Activated CD4-positive, alpha-beta memory T cell treated with anti-CD3 and anti-CD28 coated beads for 36 hours (primary cell): Measurements from ENCODE around the gene CMBL. TPM values are rescaled to one million over a fixed set of nuclear protein-coding genes. Genes with fewer than 3 reads are reported as not detected.
"Not testable (repeated sequence)": the region's sequence is repeated elsewhere in the genome, so short reads cannot be mapped to it uniquely, and the experiment has no call there.

Experiments used
- CTCF ChIA-PET: fragments of 350-600 bp; sonication (Branson Sonifier 250); formaldehyde crosslinking; loops from one replicate; lab custom pipeline; 2021; ENCODE audit warnings: antibody characterized with exemption, inconsistent platforms; lab: Charles Lee
- POLR2A ChIA-PET: fragments of 350-600 bp; sonication (Branson Sonifier 250); formaldehyde crosslinking; loops from one replicate; lab custom pipeline; 2021; ENCODE audit warnings: antibody characterized with exemption; lab: Charles Lee
- DNase-seq: peaks from one replicate; pipeline ENCODE4 v3.0.0-alpha.2; 2020
- H3K27ac Mint-ChIP-seq: one replicate; pipeline ENCODE4 v1.8.0; 2021; ENCODE audit warnings: mixed read lengths
- H3K27me3 Mint-ChIP-seq: one replicate; pipeline ENCODE4 v1.8.0; 2021; ENCODE audit warnings: mixed read lengths
- H3K36me3 Mint-ChIP-seq: one replicate; pipeline ENCODE4 v1.8.0; 2021; ENCODE audit warnings: mixed read lengths
- H3K4me1 Mint-ChIP-seq: one replicate; pipeline ENCODE4 v1.8.0; 2021; ENCODE audit warnings: low read depth, mixed read lengths
- H3K4me3 Mint-ChIP-seq: one replicate; pipeline ENCODE4 v1.8.0; 2021; ENCODE audit warnings: mild to moderate bottlenecking, mixed read lengths
- H3K9me3 Mint-ChIP-seq: one replicate; pipeline ENCODE4 v1.8.0; 2021; ENCODE audit warnings: mixed read lengths
- intact Hi-C: fragments of 100-400 bp; cut with micrococcal nuclease; formaldehyde crosslinking; loops from one replicate; pipeline ENCODE4 v1.15.1; 2023
- total RNA-seq, 2 experiments: library from RNA; stranded (reverse); gene quantifications; one replicate each; pipeline ENCODE4 v1.2.3, GENCODE V29; 2021

Gene CMBL
- total RNA-seq, 2 experiments from 2014 or later = 1.2 to 1.3 TPM

DNA sequence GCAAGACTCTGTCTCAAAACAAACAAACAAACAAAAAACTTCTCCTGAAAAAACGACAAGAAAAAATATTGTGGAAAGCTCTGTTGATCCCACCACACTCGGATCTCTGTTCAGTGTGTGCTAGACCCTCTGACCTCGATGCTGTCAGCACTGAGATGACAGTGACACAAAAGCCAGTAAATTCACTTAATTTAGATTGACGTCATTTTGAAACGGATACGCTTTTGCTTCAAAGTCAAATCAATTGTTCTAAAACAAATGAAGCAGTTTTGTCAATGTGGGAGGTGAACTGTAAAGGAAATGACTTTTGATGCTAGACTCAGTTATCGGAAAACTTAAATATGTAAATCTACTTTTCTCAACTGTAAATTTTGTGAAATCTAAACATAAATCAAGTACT is 31.0 kb downstream of the CMBL start:
- H3K9me3 Mint-ChIP-seq = no peaks in the 10 kb centered on the region
- no peak for DNase-seq
- H3K4me1 Mint-ChIP-seq = peaks cover 14% of the 10 kb centered on the region
- no peak overlapping the region for H3K27ac Mint-ChIP-seq
- peaks cover 2% of the 10 kb centered on the region for H3K27me3 Mint-ChIP-seq
- ChIA-PET POLR2A (no interaction called here), CTCF (no interaction called here)
- intact Hi-C loops = no loop called here
- no peaks in the 10 kb centered on the region for H3K36me3 Mint-ChIP-seq
- H3K4me3 Mint-ChIP-seq = no peak overlapping the region

DNA sequence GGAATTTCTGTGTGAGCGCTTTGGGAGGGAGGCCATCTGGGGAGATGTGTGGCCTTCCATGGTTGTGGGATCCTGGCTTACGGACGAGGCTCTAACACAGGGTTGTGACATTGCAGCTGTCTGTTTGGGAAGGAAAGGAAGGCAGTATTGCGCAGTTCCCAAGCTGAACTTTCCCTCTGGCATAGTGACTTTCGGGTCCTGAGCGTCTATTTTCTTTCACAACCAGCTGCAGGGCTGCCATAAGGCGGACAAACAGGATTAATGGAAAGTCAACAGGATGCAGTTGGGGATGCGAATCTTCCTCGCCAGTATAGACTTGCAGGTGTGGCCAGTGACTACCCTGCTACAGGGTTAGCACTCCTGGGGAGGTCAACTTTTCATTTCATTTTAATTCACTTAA is 31.7 kb downstream of the CMBL start:
- no peaks in the 10 kb centered on the region for H3K36me3 Mint-ChIP-seq
- H3K27me3 Mint-ChIP-seq = peaks cover 3% of the 10 kb centered on the region
- H3K4me3 Mint-ChIP-seq = no peak overlapping the region
- DNase-seq = no peak
- no peaks in the 10 kb centered on the region for H3K9me3 Mint-ChIP-seq
- ChIA-PET CTCF (no interaction called here), POLR2A (interaction anchor here (0.6 kb wide), 1 partner anchor 140 kb away, joined by 6 read pairs; no protein-coding TSS in a partner anchor)
- no peak overlapping the region for H3K27ac Mint-ChIP-seq
- intact Hi-C loops = no loop called here
- H3K4me1 Mint-ChIP-seq = peaks cover 14% of the 10 kb centered on the region

DNA sequence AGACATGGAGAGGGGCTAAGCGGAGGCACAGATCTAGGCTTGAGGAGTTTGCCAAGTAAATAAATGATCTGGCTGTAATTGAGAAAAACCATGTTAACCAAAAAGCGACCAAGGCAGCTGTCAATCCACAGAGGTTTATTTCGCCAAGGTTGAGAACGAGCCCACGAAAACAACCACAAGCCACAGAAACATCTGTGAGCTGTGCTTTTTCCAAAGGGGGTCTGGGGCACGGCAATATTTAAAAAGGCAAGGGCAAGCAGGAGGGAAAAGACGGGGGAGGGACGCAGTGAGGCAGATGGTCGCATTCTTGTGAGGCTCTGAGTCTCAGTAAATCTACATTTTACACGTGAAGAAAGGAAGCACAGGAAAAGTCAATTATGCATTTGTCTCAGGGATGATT is 32.2 kb downstream of the CMBL start:
- CTCF ChIA-PET = no interaction called here
- no peak for DNase-seq
- Mint-ChIP-seq H3K27me3 (peaks cover 3% of the 10 kb centered on the region), H3K36me3 (no peaks in the 10 kb centered on the region), H3K4me3 (no peak overlapping the region), H3K4me1 (peaks cover 14% of the 10 kb centered on the region), H3K9me3 (no peaks in the 10 kb centered on the region), H3K27ac (no peak overlapping the region)
- POLR2A ChIA-PET = interaction anchor here (0.6 kb wide), 1 partner anchor 141 kb away, joined by 6 read pairs; no protein-coding TSS in a partner anchor
- intact Hi-C loops = no loop called here

DNA sequence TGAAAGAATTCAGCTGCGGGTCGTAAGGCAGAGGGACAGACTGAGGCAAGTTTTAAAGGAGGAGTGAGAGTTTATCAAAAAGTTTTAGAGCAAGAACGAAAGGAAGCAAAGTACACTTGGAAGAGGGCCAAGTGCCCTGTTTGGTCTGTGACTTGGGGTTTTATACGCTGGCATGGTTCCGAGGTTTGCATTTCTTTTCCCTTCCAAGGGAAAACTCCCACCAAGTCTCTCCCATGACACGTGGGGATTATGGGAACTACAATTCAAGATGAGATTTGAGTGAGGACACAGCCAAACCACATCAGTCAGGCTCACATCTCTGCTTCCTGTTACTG is 34.9 kb downstream of the CMBL start:
- CTCF ChIA-PET, H3K4me3 Mint-ChIP-seq, H3K36me3 Mint-ChIP-seq, H3K27ac Mint-ChIP-seq, intact Hi-C loops, H3K27me3 Mint-ChIP-seq, DNase-seq, H3K9me3 Mint-ChIP-seq, POLR2A ChIA-PET: not testable (repeated sequence)
- peaks cover 14% of the 10 kb centered on the region for H3K4me1 Mint-ChIP-seq

DNA sequence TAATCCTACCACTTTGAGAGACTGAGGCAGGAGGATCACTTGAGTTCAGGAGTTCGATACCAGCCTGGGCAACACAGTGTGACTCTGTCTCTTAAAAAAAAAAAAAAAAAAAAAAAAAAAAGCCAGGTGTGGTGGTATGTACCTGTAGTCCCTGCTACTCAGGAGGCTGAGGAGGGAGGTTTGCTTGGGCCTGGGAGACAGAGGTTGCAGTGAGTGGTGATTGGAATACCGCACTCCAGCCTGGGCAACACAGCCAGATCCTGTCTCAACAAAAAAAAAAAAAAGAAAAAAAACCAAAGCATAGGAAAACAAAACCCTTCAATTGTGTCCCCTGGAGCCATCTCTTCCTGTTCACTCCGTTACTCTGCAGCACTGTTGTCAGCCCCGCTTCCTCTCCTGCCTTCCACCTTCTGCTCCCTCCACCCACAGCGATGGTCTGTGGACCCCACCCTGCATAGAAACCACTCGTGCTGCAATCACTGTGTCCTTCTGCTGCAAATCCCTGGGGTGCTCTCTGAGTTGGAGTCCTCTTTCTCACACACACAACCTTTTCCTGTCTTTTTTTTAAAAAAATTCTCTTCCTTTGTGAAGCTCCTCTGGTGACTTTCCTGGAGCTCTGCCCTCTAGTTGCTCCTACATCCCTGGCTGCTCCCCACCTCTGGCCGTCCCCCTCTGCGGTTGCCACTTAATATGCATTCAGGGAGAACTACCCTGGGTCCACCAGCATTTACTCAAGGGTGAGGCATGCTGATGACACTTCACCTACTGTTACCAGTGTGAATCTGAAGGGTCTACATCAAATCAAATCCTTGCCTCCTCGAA is 35.4 kb downstream of the CMBL start:
- no peaks in the 10 kb centered on the region for H3K9me3 Mint-ChIP-seq
- intact Hi-C loops = no loop called here
- H3K36me3 Mint-ChIP-seq = no peaks in the 10 kb centered on the region
- H3K4me1 Mint-ChIP-seq = peaks cover 14% of the 10 kb centered on the region
- POLR2A ChIA-PET = no interaction called here
- no peak overlapping the region for H3K27ac Mint-ChIP-seq
- DNase-seq = no peak
- CTCF ChIA-PET = no interaction called here
- H3K27me3 Mint-ChIP-seq = peaks cover 3% of the 10 kb centered on the region
- no peak overlapping the region for H3K4me3 Mint-ChIP-seq

DNA sequence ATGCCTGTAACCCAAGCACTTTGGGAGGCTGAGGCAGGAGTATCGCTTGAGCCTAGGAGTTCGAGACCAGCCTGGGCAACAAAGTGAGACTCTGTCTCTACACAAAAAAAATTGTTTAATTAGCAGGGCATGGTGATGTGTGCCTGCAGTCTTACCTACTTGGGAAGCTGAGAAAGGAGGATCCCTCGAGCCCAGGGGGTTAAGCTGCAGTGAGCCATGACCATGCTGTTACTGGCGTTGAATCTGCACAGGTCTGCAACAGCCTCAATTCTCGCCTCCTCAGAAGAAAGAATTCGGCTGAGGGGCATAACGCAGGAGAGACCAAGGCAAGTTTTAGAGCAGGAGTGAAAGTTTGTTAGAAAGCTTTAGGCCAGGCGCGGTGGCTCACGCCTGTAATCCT is 39.6 kb downstream of the CMBL start:
- Mint-ChIP-seq H3K4me3 (no peak overlapping the region), H3K27me3 (peaks cover 3% of the 10 kb centered on the region), H3K27ac (no peak overlapping the region), H3K9me3 (no peaks in the 10 kb centered on the region), H3K4me1 (peaks cover 3% of the 10 kb centered on the region), H3K36me3 (peaks cover 25% of the 10 kb centered on the region)
- no peak for DNase-seq
- intact Hi-C loops = no loop called here
- POLR2A ChIA-PET = no interaction called here
- CTCF ChIA-PET = no interaction called here

DNA sequence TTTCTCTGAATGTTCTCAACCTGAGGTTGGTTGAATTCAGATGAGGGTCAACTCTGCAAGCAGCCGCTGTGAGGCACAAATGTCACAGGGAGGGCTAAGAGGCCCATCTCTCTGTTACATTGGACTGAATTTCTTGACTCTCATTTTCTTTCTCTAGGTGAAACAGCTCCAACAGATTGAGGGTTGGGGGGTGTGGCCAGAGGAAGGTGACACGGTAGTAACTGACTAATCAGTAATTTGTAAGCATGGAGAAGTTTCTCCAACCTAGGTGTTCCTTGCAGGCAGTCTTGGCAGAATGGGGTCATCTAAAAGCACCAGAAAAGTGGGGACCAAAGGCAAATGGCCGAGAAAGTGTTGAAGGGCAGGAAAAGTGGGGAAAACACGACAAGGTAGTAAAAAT is 40.9 kb downstream of the CMBL start:
- H3K27me3 Mint-ChIP-seq = peaks cover 1% of the 10 kb centered on the region
- no peak overlapping the region for H3K4me3 Mint-ChIP-seq
- CTCF ChIA-PET = interaction anchor here (1.4 kb wide), 1 partner anchor 17 kb away, joined by 4 read pairs; no protein-coding TSS in a partner anchor
- DNase-seq = no peak
- intact Hi-C loops = no loop called here
- H3K27ac Mint-ChIP-seq = no peak overlapping the region
- H3K9me3 Mint-ChIP-seq = no peaks in the 10 kb centered on the region
- no peaks in the 10 kb centered on the region for H3K4me1 Mint-ChIP-seq
- POLR2A ChIA-PET = no interaction called here
- H3K36me3 Mint-ChIP-seq = peaks cover 34% of the 10 kb centered on the region

DNA sequence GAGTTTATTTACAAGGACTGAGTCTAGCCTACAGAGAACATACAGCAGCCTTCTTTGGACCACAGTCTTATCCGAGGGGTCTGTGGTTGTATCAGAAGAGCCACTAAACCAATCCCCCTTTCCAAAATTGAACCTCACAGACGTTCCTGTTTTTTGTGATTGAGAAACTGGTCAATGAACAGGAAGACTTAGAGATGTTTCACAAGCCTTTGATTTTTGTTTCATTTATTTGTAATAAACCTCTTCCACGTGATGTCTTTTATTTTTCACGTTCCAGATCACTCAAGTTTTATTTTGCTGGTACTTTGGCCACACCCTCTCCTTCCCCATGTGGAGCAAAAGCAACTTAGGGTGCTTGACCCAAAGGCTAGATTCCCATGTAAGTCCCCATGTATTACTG is 41.6 kb downstream of the CMBL start:
- CTCF ChIA-PET = interaction anchor here (0.6 to 1.4 kb wide), 2 partner anchors 17 to 361 kb away, joined by 3 to 4 read pairs; no protein-coding TSS in a partner anchor
- Mint-ChIP-seq H3K9me3 (no peaks in the 10 kb centered on the region), H3K4me1 (no peaks in the 10 kb centered on the region), H3K4me3 (no peak overlapping the region), H3K27me3 (no peaks in the 10 kb centered on the region), H3K27ac (no peak overlapping the region), H3K36me3 (peaks cover 41% of the 10 kb centered on the region)
- POLR2A ChIA-PET = no interaction called here
- intact Hi-C loops = no loop called here
- no peak for DNase-seq

DNA sequence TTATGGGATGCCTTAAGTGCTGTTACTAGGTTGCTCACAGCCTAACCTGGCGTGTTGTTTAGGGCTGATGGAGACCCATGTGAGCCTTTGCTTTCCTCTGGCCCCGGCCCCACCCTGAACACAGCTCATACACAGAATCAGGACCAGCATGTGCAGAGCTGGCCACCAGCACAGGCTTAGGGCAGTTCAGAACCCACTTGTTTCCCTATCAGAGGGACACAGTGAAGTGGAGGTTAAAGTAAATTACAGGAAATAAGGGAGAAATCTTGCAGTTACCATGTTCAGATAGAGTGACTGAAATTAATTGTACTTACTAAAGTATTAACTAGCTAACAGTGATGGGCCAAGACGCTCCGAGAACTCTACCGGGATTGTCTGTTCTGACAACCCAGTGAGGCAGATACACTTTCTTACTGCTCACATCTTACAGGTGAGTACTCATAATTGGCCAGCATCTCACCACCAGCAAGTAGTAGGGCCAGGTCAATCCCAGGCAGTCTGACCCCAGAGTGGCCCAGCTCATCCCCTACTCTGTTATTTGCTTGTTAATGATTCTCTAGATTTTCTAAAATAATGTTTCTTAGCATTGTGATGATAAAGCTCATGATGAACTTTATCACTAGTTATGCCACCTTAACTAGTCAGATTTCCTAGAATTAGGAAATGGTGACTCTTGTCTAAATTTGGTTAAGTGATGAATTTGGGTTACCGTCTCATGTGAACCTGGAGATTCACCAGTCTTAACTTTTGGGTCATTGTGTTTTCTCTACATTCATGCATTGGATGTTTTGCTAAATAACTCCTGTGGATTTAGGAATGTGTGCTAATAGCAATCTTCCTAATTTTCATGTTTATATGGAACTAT is 42.2 kb downstream of the CMBL start:
- H3K27ac Mint-ChIP-seq = no peak overlapping the region
- intact Hi-C loops = no loop called here
- no peak overlapping the region for H3K4me3 Mint-ChIP-seq
- DNase-seq = no peak
- no peaks in the 10 kb centered on the region for H3K27me3 Mint-ChIP-seq
- no peaks in the 10 kb centered on the region for H3K4me1 Mint-ChIP-seq
- no peaks in the 10 kb centered on the region for H3K9me3 Mint-ChIP-seq
- peaks cover 45% of the 10 kb centered on the region for H3K36me3 Mint-ChIP-seq
- POLR2A ChIA-PET = interaction anchor here (0.7 kb wide), 1 partner anchor 153 kb away, joined by 3 read pairs; no protein-coding TSS in a partner anchor
- CTCF ChIA-PET = interaction anchor here (0.5 to 1.4 kb wide), 3 partner anchors 18 to 362 kb away, joined by 3 to 4 read pairs (median 3); no protein-coding TSS in a partner anchor

DNA sequence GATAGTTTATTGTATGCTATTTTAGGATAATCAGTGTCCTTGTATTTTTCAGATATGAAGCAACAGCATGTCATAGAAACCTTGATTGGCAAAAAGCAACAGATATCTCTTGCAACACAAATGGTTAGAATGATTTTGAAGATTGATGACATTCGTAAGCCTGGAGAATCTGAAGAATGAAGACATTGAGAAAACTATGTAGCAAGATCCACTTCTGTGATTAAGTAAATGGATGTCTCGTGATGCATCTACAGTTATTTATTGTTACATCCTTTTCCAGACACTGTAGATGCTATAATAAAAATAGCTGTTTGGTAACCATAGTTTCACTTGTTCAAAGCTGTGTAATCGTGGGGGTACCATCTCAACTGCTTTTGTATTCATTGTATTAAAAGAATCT is 43.1 kb downstream of the CMBL start:
- CTCF ChIA-PET = interaction anchor here (0.5 kb wide), 1 partner anchor 35 kb away, joined by 3 read pairs; no protein-coding TSS in a partner anchor

DNA sequence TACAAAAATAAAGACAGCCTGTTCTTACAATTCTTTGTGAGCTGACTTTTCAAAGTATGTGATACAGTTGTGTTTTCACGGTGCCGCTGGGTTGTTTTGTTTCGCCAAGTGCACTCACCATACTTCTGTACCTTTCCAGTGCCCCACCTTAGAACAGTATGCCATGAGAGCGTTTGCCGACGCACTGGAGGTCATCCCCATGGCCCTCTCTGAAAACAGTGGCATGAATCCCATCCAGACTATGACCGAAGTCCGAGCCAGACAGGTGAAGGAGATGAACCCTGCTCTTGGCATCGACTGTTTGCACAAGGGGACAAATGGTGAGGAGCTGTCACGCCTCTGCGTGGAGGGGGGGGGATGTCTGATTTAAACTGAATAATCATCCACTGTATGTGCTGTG is 44.7 kb downstream of the CMBL start:
- no peaks in the 10 kb centered on the region for H3K27me3 Mint-ChIP-seq
- DNase-seq = no peak
- H3K4me3 Mint-ChIP-seq = no peak overlapping the region
- ChIA-PET CTCF (interaction anchor here (1.3 kb wide), 1 partner anchor 364 kb away, joined by 3 read pairs; no protein-coding TSS in a partner anchor), POLR2A (no interaction called here)
- H3K27ac Mint-ChIP-seq = no peak overlapping the region
- intact Hi-C loops = no loop called here
- peaks cover 65% of the 10 kb centered on the region for H3K36me3 Mint-ChIP-seq
- peaks cover 5% of the 10 kb centered on the region for H3K4me1 Mint-ChIP-seq
- H3K9me3 Mint-ChIP-seq = no peaks in the 10 kb centered on the region

More for the DNA sequence above, 43.1 kb downstream of the CMBL start:
- DNase-seq = no peak
- H3K27me3 Mint-ChIP-seq = no peaks in the 10 kb centered on the region
- intact Hi-C loops = no loop called here
- H3K27ac Mint-ChIP-seq = peak overlapping the region; percentile 44
- H3K4me3 Mint-ChIP-seq = no peak overlapping the region
- POLR2A ChIA-PET = interaction anchor here (0.7 kb wide), 1 partner anchor 153 kb away, joined by 3 read pairs; no protein-coding TSS in a partner anchor
- H3K36me3 Mint-ChIP-seq = peaks cover 53% of the 10 kb centered on the region
- H3K9me3 Mint-ChIP-seq = no peaks in the 10 kb centered on the region
- no peaks in the 10 kb centered on the region for H3K4me1 Mint-ChIP-seq
